H1 (cell line): ENCODE measurements around the gene GABRG3. TPM values are rescaled to one million over a fixed set of nuclear protein-coding genes. Genes with fewer than 3 reads are reported as not detected.
A peak's percentile ranks its signal among the peaks of the same experiment; 100 is the strongest.

Experiments
- CTCF ChIA-PET: fragments of 300-600 bp; sonication (Branson Sonifier 250); formaldehyde crosslinking; loops from one replicate; lab custom pipeline; 2021; ENCODE audit not compliant: partially characterized antibody; lab: Charles Lee
- POLR2A ChIA-PET: fragments of 300-600 bp; sonication (Branson Sonifier 250); formaldehyde crosslinking; loops from one replicate; lab custom pipeline; 2021; ENCODE audit warnings: inconsistent platforms; ENCODE audit not compliant: partially characterized antibody; lab: Charles Lee
- DNase-seq, 2 experiments: peaks; one replicate each; pipeline versions ENCODE4 v3.0.0 to v3.0.0-alpha.2; 2010 to 2022; ENCODE audit warnings: low spot score in 2 of 2, low read depth in 1 of 2, mixed read lengths in 1 of 2
- FAIRE-seq: peaks from 2 replicates; lab custom pipeline; 2011; peaks lifted over from hg19 to GRCh38; lab: Jason Lieb, UNC
- H2AFZ ChIP-seq: 2 replicates; pipeline ENCODE4 v1.8.1; 2012; ENCODE audit warnings: low read length, inconsistent platforms
- H2AK5ac ChIP-seq: 2 replicates; pipeline ENCODE4 v1.6.1; 2013; ENCODE audit warnings: low read depth, low read length
- H2BK120ac ChIP-seq: replicated peaks from 2 replicates; pipeline ENCODE3; 2013; ENCODE audit warnings: low read depth, low read length, inconsistent platforms
- H2BK12ac ChIP-seq: 2 replicates; pipeline ENCODE4 v1.6.1; 2013; ENCODE audit warnings: low read depth, low read length
- H2BK15ac ChIP-seq: 2 replicates; pipeline ENCODE4 v1.6.1; 2013; ENCODE audit warnings: low read length
- H2BK20ac ChIP-seq: 2 replicates; pipeline ENCODE4 v1.6.1; 2013; ENCODE audit warnings: low read length
- H2BK5ac ChIP-seq: 2 replicates; pipeline ENCODE4 v1.6.1; 2013; ENCODE audit warnings: low read depth, low read length
- H3K14ac ChIP-seq: 2 replicates; pipeline ENCODE4 v1.6.1; 2013; ENCODE audit warnings: inconsistent platforms; ENCODE audit not compliant: insufficient read length
- H3K18ac ChIP-seq: 2 replicates; pipeline ENCODE4 v1.6.1; 2013; ENCODE audit warnings: low read length; ENCODE audit errors: extremely low read depth
- H3K23ac ChIP-seq: 2 replicates; pipeline ENCODE4 v1.6.1; 2013; ENCODE audit warnings: inconsistent platforms; ENCODE audit not compliant: insufficient read length
- H3K23me2 ChIP-seq: 2 replicates; pipeline ENCODE4 v1.6.1; 2013; ENCODE audit warnings: low read depth, low read length
- H3K27ac ChIP-seq: 2 replicates; pipeline ENCODE4 v1.6.1; 2011; ENCODE audit warnings: low read depth, low read length, inconsistent platforms
- H3K27me3 ChIP-seq, 4 experiments: replicated peaks in 1 of 4; 1 replicate in 1 of 4; 2 replicates in 3 of 4; pipeline versions ENCODE4 v1.6.1 to v1.8.1; 2011 to 2013; ENCODE audit warnings: low read length in 3 of 4, mild to moderate bottlenecking in 3 of 4, inconsistent platforms in 2 of 4, mixed read lengths in 2 of 4, moderate library complexity in 1 of 4; ENCODE audit not compliant: control insufficient read depth in 3 of 4, insufficient read depth in 3 of 4; ENCODE audit errors: extremely low read depth in 1 of 4
- H3K36me3 ChIP-seq, 4 experiments: 2 replicates each; pipeline versions ENCODE4 v1.6.1 to v1.8.1; 2011 to 2013; ENCODE audit warnings: mild to moderate bottlenecking in 4 of 4, low read length in 3 of 4, moderate library complexity in 2 of 4, control low read depth in 1 of 4, inconsistent platforms in 1 of 4; ENCODE audit not compliant: insufficient read depth in 4 of 4, control insufficient read depth in 2 of 4
- H3K4ac ChIP-seq: replicated peaks from 2 replicates; pipeline ENCODE3; 2013; ENCODE audit warnings: low read length, low read depth, mixed read lengths, inconsistent platforms; ENCODE audit not compliant: insufficient read length
- H3K4me1 ChIP-seq, 4 experiments: replicated peaks in 1 of 4; 1 replicate in 1 of 4; 2 replicates in 3 of 4; pipeline versions ENCODE4 v1.6.1 to v1.8.1; 2011 to 2013; ENCODE audit warnings: low read length in 3 of 4, inconsistent platforms in 2 of 4, mixed read lengths in 1 of 4; ENCODE audit not compliant: insufficient read depth in 4 of 4, control insufficient read depth in 3 of 4
- H3K4me2 ChIP-seq, 2 experiments: 2 replicates each; pipeline versions ENCODE4 v1.6.1 to v1.8.1; 2011 to 2013; ENCODE audit warnings: low read depth in 2 of 2, low read length in 2 of 2, control low read depth in 1 of 2, inconsistent platforms in 1 of 2, mild to moderate bottlenecking in 1 of 2; ENCODE audit not compliant: insufficient read depth in 1 of 2
- H3K4me3 ChIP-seq, 4 experiments: fragments of 200-600, 300-600 bp in 1 of 4; sonication (generic), shearing (Covaris generic), sonication (Bioruptor Twin) in 1 of 4; 2 replicates each; pipeline versions ENCODE4 v1.5.1 to v1.8.1; 2011 to 2016; ENCODE audit warnings: low read length in 4 of 4, low read depth in 3 of 4, control low read depth in 2 of 4, inconsistent platforms in 2 of 4, mild to moderate bottlenecking in 2 of 4, mixed read lengths in 1 of 4, moderate library complexity in 1 of 4; ENCODE audit not compliant: insufficient read depth in 2 of 4; ENCODE audit errors: extremely low read depth in 1 of 4
- H3K56ac ChIP-seq: replicated peaks from 2 replicates; pipeline ENCODE3; 2013; ENCODE audit warnings: low read depth, mild to moderate bottlenecking, mixed read lengths, low read length, inconsistent platforms; ENCODE audit not compliant: insufficient read length
- H3K79me1 ChIP-seq: 2 replicates; pipeline ENCODE4 v1.6.1; 2013; ENCODE audit warnings: low read depth, low read length, control low read depth
- H3K79me2 ChIP-seq, 2 experiments: 2 replicates each; pipeline versions ENCODE4 v1.6.1 to v1.8.1; 2012 to 2013; ENCODE audit warnings: low read length in 2 of 2, mild to moderate bottlenecking in 2 of 2, inconsistent platforms in 1 of 2; ENCODE audit not compliant: insufficient read depth in 2 of 2, control insufficient read depth in 1 of 2
- H3K9ac ChIP-seq, 4 experiments: replicated peaks in 1 of 4; 1 replicate in 1 of 4; 2 replicates in 3 of 4; pipeline versions ENCODE4 v1.6.1 to v1.8.1; 2011 to 2013; ENCODE audit warnings: low read depth in 3 of 4, low read length in 3 of 4, control low read depth in 2 of 4, mild to moderate bottlenecking in 2 of 4, moderate library complexity in 2 of 4, inconsistent platforms in 1 of 4; ENCODE audit errors: extremely low read depth in 1 of 4
- H3K9me3 ChIP-seq, 2 experiments: 2 replicates each; pipeline versions ENCODE4 v1.6.1 to v1.8.1; 2012 to 2013; ENCODE audit warnings: mild to moderate bottlenecking in 2 of 2, moderate library complexity in 2 of 2, control low read depth in 1 of 2, inconsistent platforms in 1 of 2, low read depth in 1 of 2, low read length in 1 of 2, mixed read lengths in 1 of 2; ENCODE audit not compliant: insufficient read depth in 2 of 2
- H4K20me1 ChIP-seq, 2 experiments: replicated peaks in 1 of 2; 2 replicates each; pipeline versions ENCODE3 to v1.8.1; 2011 to 2013; ENCODE audit warnings: inconsistent platforms in 2 of 2, low read length in 2 of 2, mild to moderate bottlenecking in 1 of 2; ENCODE audit not compliant: insufficient read depth in 2 of 2, control insufficient read depth in 1 of 2
- H4K5ac ChIP-seq: 2 replicates; pipeline ENCODE4 v1.6.1; 2013; ENCODE audit warnings: low read length, low read depth, mixed read lengths, inconsistent platforms; ENCODE audit not compliant: insufficient read length
- H4K8ac ChIP-seq: 2 replicates; pipeline ENCODE4 v1.8.0; 2013; ENCODE audit warnings: mild to moderate bottlenecking, moderate library complexity, low read length, inconsistent platforms; ENCODE audit not compliant: insufficient read depth; ENCODE audit errors: extremely low read depth
- H4K91ac ChIP-seq: replicated peaks from 2 replicates; pipeline ENCODE3; 2013; ENCODE audit warnings: low read length, mixed read lengths, inconsistent platforms; ENCODE audit not compliant: insufficient read length
- KDM4A ChIP-seq: IDR thresholded peaks from one replicate; pipeline ENCODE4 v1.7.1; 2012; ENCODE audit warnings: low read depth, mild to moderate bottlenecking, moderate library complexity, low read length, inconsistent platforms; ENCODE audit not compliant: severe bottlenecking
- KDM5A ChIP-seq: fragments of 200-600 bp; IDR thresholded peaks from 2 replicates; pipeline ENCODE4 v1.7.1; 2012; ENCODE audit warnings: mild to moderate bottlenecking, low read length, inconsistent platforms, mixed read lengths
- SIX5 ChIP-seq: IDR thresholded peaks from 2 replicates; pipeline ENCODE4 v1.6.1; 2011; ENCODE audit warnings: mild to moderate bottlenecking, low read depth, low read length
- SP4 ChIP-seq: IDR thresholded peaks from 2 replicates; pipeline ENCODE4 v1.6.1; 2012; ENCODE audit warnings: low read length, inconsistent platforms
- WGBS, 2 experiments: shearing (Covaris generic) in 1 of 2; methylation state at CpG; one replicate each; pipeline versions ENCODE4 v1.1.6 to v1.1.7; 2013 to 2015; ENCODE audit warnings: low lambda C conversion rate in 2 of 2, mixed read lengths in 2 of 2, inconsistent platforms in 1 of 2, low coverage in 1 of 2, missing lambda C conversion rate in 1 of 2; ENCODE audit not compliant: insufficient replicate concordance in 2 of 2, insufficient coverage in 1 of 2, insufficient read length in 1 of 2; ENCODE audit errors: extremely low coverage in 1 of 2, missing lambda C conversion rate in 1 of 2; 5-methylcytosine and 5-hydroxymethylcytosine counted together
- polyA plus RNA-seq, 7 experiments: library from polyadenylated mRNA; depleted of rRNA in 3 of 7; stranded (reverse) in 5 of 7; unstranded in 2 of 7; fragments of >200 nt in 5 of 7; fragments of 200-250 nt in 2 of 7; gene quantifications; 1 replicate in 5 of 7; 2 replicates in 1 of 7; 4 replicates in 1 of 7; pipeline versions ENCODE4 v1.2.1 to v1.2.3, GENCODE V29; 2011 to 2013; ENCODE audit warnings: missing spikeins in 2 of 7, mixed read lengths in 2 of 7
- total RNA-seq: library from RNA; stranded (reverse); fragmentation: NEBNext Ultra II Directional; extraction: Animal tissue kit (Norgen Biotek cat#: 25700); gene quantifications from 2 replicates; pipeline ENCODE4 v1.2.1, GENCODE V29; 2021
- TF ChIP-seq, protein P1 (sequence below), 3 experiments: IDR thresholded peaks; 1 replicate in 2 of 3; 2 replicates in 1 of 3; pipeline versions ENCODE4 v1.5.1 to v1.6.1; 2011; ENCODE audit warnings: low read length in 3 of 3, mild to moderate bottlenecking in 3 of 3, inconsistent platforms in 2 of 3, low read depth in 1 of 3, moderate library complexity in 1 of 3; ENCODE audit not compliant: insufficient read depth in 1 of 3; ENCODE audit errors: control extremely low read depth in 1 of 3

GABRG3 gene
- total and polyA plus RNA-seq, 2 of the 8 experiments (the other 6 are each of a cell fraction or from before 2014, with no cell fraction given): 0.17 to 0.80 TPM

GRCh38 chr15:27176785-27177406, 205.9 kb downstream of the GABRG3 start:
- Histone ChIP-seq H3K4me3 (no peak overlapping the region), H3K4ac (no peak overlapping the region), H4K91ac (peak overlapping the region; percentile 16), H3K27me3 (no peaks in the 10 kb centered on the region; a peak in 2 of 7 replicates), H2AFZ (no peak overlapping the region), H3K79me2 (no peaks in the 10 kb centered on the region), H3K23ac (no peak overlapping the region), H3K36me3 (peaks cover 0 to 5% (median 0%) of the 10 kb centered on the region in 4 experiments; a peak in 1 of 8 replicates), H3K56ac (no peak overlapping the region), H3K9ac (no peak overlapping the region), H3K4me2 (no peak overlapping the region), H2BK5ac (peak overlapping the region; percentile 29; the same call in 1 of the 2 replicates), H2BK15ac (no peak overlapping the region), H4K5ac (no peak overlapping the region), H3K4me1 (peaks cover 11 to 18% (median 17%) of the 10 kb centered on the region in 4 experiments), H3K23me2 (no peaks in the 10 kb centered on the region), H2BK120ac (no peak overlapping the region), H3K79me1 (no peaks in the 10 kb centered on the region), H3K14ac (no peak overlapping the region), H3K27ac (no peak overlapping the region), H4K20me1 (no peaks in the 10 kb centered on the region), H4K8ac (no peak overlapping the region), H2BK20ac (no peak overlapping the region), H3K18ac (peak overlapping the region; percentile 66; the same call in 1 of the 2 replicates), H2AK5ac (no peak overlapping the region; the same call in 1 of the 2 replicates), H2BK12ac (no peak overlapping the region), H3K9me3 (peaks cover 17 to 18% of the 10 kb centered on the region in 2 experiments)
- ChIA-PET CTCF (interaction anchor here (0.6 to 2.8 kb wide), 2 partner anchors 11 to 1652 kb away, joined by 4 to 9 read pairs; no protein-coding TSS in a partner anchor), POLR2A (no interaction called here)
- WGBS, 2 experiments: 87% methylated on average over 4 of the region's 4 CpGs; no CpG with 5 or more reads in 1 of the 2 experiments
- no peak for FAIRE-seq
- DNase-seq: no peak
- no peak for TF ChIP-seq SIX5
- peak; percentile 59; the same call in 1 of the 2 replicates for TF ChIP-seq KDM5A
- no peak for TF ChIP-seq SP4
- TF ChIP-seq KDM4A: no peak
- TF ChIP-seq, protein P1, sequence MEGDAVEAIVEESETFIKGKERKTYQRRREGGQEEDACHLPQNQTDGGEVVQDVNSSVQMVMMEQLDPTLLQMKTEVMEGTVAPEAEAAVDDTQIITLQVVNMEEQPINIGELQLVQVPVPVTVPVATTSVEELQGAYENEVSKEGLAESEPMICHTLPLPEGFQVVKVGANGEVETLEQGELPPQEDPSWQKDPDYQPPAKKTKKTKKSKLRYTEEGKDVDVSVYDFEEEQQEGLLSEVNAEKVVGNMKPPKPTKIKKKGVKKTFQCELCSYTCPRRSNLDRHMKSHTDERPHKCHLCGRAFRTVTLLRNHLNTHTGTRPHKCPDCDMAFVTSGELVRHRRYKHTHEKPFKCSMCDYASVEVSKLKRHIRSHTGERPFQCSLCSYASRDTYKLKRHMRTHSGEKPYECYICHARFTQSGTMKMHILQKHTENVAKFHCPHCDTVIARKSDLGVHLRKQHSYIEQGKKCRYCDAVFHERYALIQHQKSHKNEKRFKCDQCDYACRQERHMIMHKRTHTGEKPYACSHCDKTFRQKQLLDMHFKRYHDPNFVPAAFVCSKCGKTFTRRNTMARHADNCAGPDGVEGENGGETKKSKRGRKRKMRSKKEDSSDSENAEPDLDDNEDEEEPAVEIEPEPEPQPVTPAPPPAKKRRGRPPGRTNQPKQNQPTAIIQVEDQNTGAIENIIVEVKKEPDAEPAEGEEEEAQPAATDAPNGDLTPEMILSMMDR (IDR thresholded peaks at IDR 0.05; ENCODE audit: control extremely low read depth in 1 of 3, insufficient read depth in 1 of 3, low read depth in 1 of 3, low read length in 3 of 3): no peak
